GM18502 (cell line): Measurements from ENCODE around the gene GPR42.
"Not testable (repeated sequence)": the region's sequence is repeated elsewhere in the genome, so short reads cannot be mapped to it uniquely, and the experiment has no call there.

Source experiments
- ATAC-seq: cut with Tn5 transposase; IDR thresholded peaks from one replicate; pipeline ENCODE4 v1.9.1; 2021; ENCODE audit warnings: mild to moderate bottlenecking; ENCODE audit not compliant: unreplicated experiment, poor library complexity

The GPR42 gene

GRCh38 chr19:35346193-35347052, 24.4 kb upstream of the GPR42 start:
- peak; percentile 33 for ATAC-seq

- peak; percentile 54 for ATAC-seq
Measured at GRCh38 chr19:35347171-35347929, 23.5 kb upstream of the GPR42 start, which contains the start of gene FFAR1. FFAR1 (plus strand) TSS chr19:35347902; CDS start chr19:35351552, 3,650 bp downstream.

- no peak for ATAC-seq
Measured at GRCh38 chr19:35347930-35348298, 23.0 kb upstream of the GPR42 start.

GRCh38 chr19:35348911-35349611, 21.8 kb upstream of the GPR42 start:
- no peak for ATAC-seq

GRCh38 chr19:35349614-35350521, 21.0 kb upstream of the GPR42 start:
- no peak for ATAC-seq

- no peak for ATAC-seq
Measured at GRCh38 chr19:35350591-35350990, 20.3 kb upstream of the GPR42 start.

GRCh38 chr19:35351411-35352176, 19.3 kb upstream of the GPR42 start:
- no peak for ATAC-seq

- no peak for ATAC-seq
Measured at GRCh38 chr19:35352177-35352447, 18.8 kb upstream of the GPR42 start.

- ATAC-seq, result peak; percentile 42
Measured at GRCh38 chr19:35352448-35353304, 18.2 kb upstream of the GPR42 start.

GRCh38 chr19:35353635-35354034, 17.2 kb upstream of the GPR42 start:
- ATAC-seq, result no peak

- ATAC-seq, result no peak
Measured at GRCh38 chr19:35354898-35355297, 16.0 kb upstream of the GPR42 start.

- no peak for ATAC-seq
Measured at GRCh38 chr19:35355791-35356460, 14.9 kb upstream of the GPR42 start.

GRCh38 chr19:35357867-35358573, 12.8 kb upstream of the GPR42 start, which contains the start of gene FFAR3:
FFAR3 (plus strand) TSS chr19:35358460; CDS start chr19:35358891, 431 bp downstream.
- no peak for ATAC-seq

GRCh38 chr19:35358834-35359233, 12.0 kb upstream of the GPR42 start:
- not testable (repeated sequence) for ATAC-seq

GRCh38 chr19:35359395-35359794, 11.5 kb upstream of the GPR42 start:
- not testable (repeated sequence) for ATAC-seq

- ATAC-seq, result not testable (repeated sequence)
Measured at GRCh38 chr19:35360081-35360480, 10.8 kb upstream of the GPR42 start.

GRCh38 chr19:35360880-35361420, 9.9 kb upstream of the GPR42 start:
- ATAC-seq, result no peak
